Smooth muscle cell (in vitro differentiated cells): ENCODE data around the gene METTL21C. TPM values are rescaled to one million over a fixed set of nuclear protein-coding genes. Genes with fewer than 3 reads are reported as not detected.

Experiments
- DNase-seq: peaks from one replicate; lab custom pipeline; 2025; ENCODE audit not compliant: unreplicated experiment; lab: John Stamatoyannopoulos, UW
- H2AFZ ChIP-seq: fragments of 200-600 bp; sonication (generic); 2 replicates; pipeline ENCODE4 v1.6.0; 2016; ENCODE audit warnings: antibody characterized with exemption, low read depth, mild to moderate bottlenecking
- H3F3A ChIP-seq: fragments of 200-600 bp; sonication (generic); 2 replicates; pipeline ENCODE4 v1.6.0; 2017; ENCODE audit warnings: antibody characterized with exemption, low read depth
- H3K27ac ChIP-seq: fragments of 200-600 bp; sonication (generic); 2 replicates; pipeline ENCODE4 v1.5.1; 2016; ENCODE audit warnings: low read depth, mild to moderate bottlenecking
- H3K27me3 ChIP-seq: fragments of 200-600 bp; sonication (generic); 2 replicates; pipeline ENCODE4 v1.6.1; 2016; ENCODE audit warnings: low read depth, mild to moderate bottlenecking
- H3K36me3 ChIP-seq: fragments of 200-600 bp; sonication (generic); 2 replicates; pipeline ENCODE4 v1.5.1; 2016; ENCODE audit warnings: low read depth
- H3K4me1 ChIP-seq: fragments of 200-600 bp; sonication (generic); 2 replicates; pipeline ENCODE4 v1.5.1; 2016; ENCODE audit warnings: low read depth
- H3K4me2 ChIP-seq: fragments of 200-600 bp; sonication (generic); 2 replicates; pipeline ENCODE4 v1.6.0; 2016; ENCODE audit warnings: mild to moderate bottlenecking
- H3K4me3 ChIP-seq: fragments of 200-600 bp; sonication (generic); 2 replicates; pipeline ENCODE4 v1.5.1; 2016; ENCODE audit warnings: mild to moderate bottlenecking
- H3K79me2 ChIP-seq: fragments of 200-600 bp; sonication (generic); 2 replicates; pipeline ENCODE4 v1.6.0; 2016; ENCODE audit warnings: low read depth, mild to moderate bottlenecking
- H3K9ac ChIP-seq: fragments of 200-600 bp; sonication (generic); 2 replicates; pipeline ENCODE4 v1.6.0; 2016; ENCODE audit warnings: low read depth
- H3K9me3 ChIP-seq: fragments of 200-600 bp; sonication (generic); replicated peaks from 2 replicates; pipeline ENCODE4 v1.5.1; 2016; ENCODE audit warnings: low read depth
- H4K20me1 ChIP-seq: fragments of 200-600 bp; sonication (generic); 2 replicates; pipeline ENCODE4 v1.6.0; 2016; ENCODE audit warnings: low read depth
- CTCF ChIP-seq: fragments of 200-600 bp; sonication (generic); IDR thresholded peaks from 2 replicates; pipeline ENCODE4 v1.5.1; 2017; ENCODE audit warnings: borderline replicate concordance, mild to moderate bottlenecking, antibody characterized with exemption; ENCODE audit not compliant: insufficient read depth, poor library complexity, severe bottlenecking
- WGBS: methylation state at CpG from one replicate; pipeline ENCODE4 v1.1.7; 2016; ENCODE audit warnings: low lambda C conversion rate; 5-methylcytosine and 5-hydroxymethylcytosine counted together
- polyA plus RNA-seq: library from polyadenylated mRNA; unstranded; fragments of >200 nt; fragmentation: Nextera tagmentation; extraction: Ambion mirVana; gene quantifications from 2 replicates; pipeline ENCODE4 v1.2.1, GENCODE V29; 2016
- total RNA-seq: library from RNA; depleted of rRNA; stranded (reverse); fragments of >200 nt; gene quantifications from 2 replicates; pipeline ENCODE4 v1.2.3, GENCODE V29; 2014

Gene METTL21C
- total and polyA plus RNA-seq, 2 experiments from 2014 or later = not detected

- Histone ChIP-seq H3K4me2 (no peak overlapping the region), H2AFZ (no peak overlapping the region), H4K20me1 (no peaks in the 10 kb centered on the region), H3K36me3 (no peaks in the 10 kb centered on the region), H3K27ac (no peak overlapping the region), H3K4me1 (peaks cover 22% of the 10 kb centered on the region), H3F3A (no peaks in the 10 kb centered on the region), H3K9ac (no peak overlapping the region), H3K79me2 (no peaks in the 10 kb centered on the region), H3K27me3 (no peaks in the 10 kb centered on the region), H3K9me3 (no peaks in the 10 kb centered on the region), H3K4me3 (no peak overlapping the region)
- WGBS = 94% methylated on average over 4 of the region's 4 CpGs
- TF ChIP-seq CTCF = no peak
- no peak for DNase-seq
Measured at GRCh38 chr13:102690883-102691282, 4.0 kb downstream of the METTL21C start.

GRCh38 chr13:102688306-102688973, 6.4 kb downstream of the METTL21C start:
- no peaks in the 10 kb centered on the region for H4K20me1 ChIP-seq
- no peaks in the 10 kb centered on the region for H3K27me3 ChIP-seq
- H3K9ac ChIP-seq = no peak overlapping the region
- H3K27ac ChIP-seq = no peak overlapping the region
- no peaks in the 10 kb centered on the region for H3F3A ChIP-seq
- 88% methylated on average over 12 of the region's 13 CpGs for WGBS
- no peak overlapping the region for H3K4me3 ChIP-seq
- H2AFZ ChIP-seq = no peak overlapping the region
- DNase-seq = no peak
- TF ChIP-seq CTCF = no peak
- peaks cover 22% of the 10 kb centered on the region for H3K4me1 ChIP-seq
- no peak overlapping the region for H3K4me2 ChIP-seq
- H3K79me2 ChIP-seq = no peaks in the 10 kb centered on the region
- no peaks in the 10 kb centered on the region for H3K36me3 ChIP-seq
- no peaks in the 10 kb centered on the region for H3K9me3 ChIP-seq

GRCh38 chr13:102687520-102687919, 7.3 kb downstream of the METTL21C start:
- no peak for TF ChIP-seq CTCF
- H3K9ac ChIP-seq = no peak overlapping the region
- DNase-seq = no peak
- WGBS = 85% methylated on average over 7 of the region's 7 CpGs
- no peaks in the 10 kb centered on the region for H3F3A ChIP-seq
- no peaks in the 10 kb centered on the region for H4K20me1 ChIP-seq
- no peaks in the 10 kb centered on the region for H3K9me3 ChIP-seq
- no peak overlapping the region for H3K4me2 ChIP-seq
- H3K4me3 ChIP-seq = no peak overlapping the region
- H3K4me1 ChIP-seq = peaks cover 22% of the 10 kb centered on the region
- no peaks in the 10 kb centered on the region for H3K36me3 ChIP-seq
- H2AFZ ChIP-seq = no peak overlapping the region
- no peaks in the 10 kb centered on the region for H3K79me2 ChIP-seq
- H3K27me3 ChIP-seq = no peaks in the 10 kb centered on the region
- H3K27ac ChIP-seq = no peak overlapping the region

GRCh38 chr13:102686024-102686423, 8.8 kb downstream of the METTL21C start:
- no peaks in the 10 kb centered on the region for H3K79me2 ChIP-seq
- H3F3A ChIP-seq = no peaks in the 10 kb centered on the region
- no peaks in the 10 kb centered on the region for H3K27me3 ChIP-seq
- no peak for TF ChIP-seq CTCF
- no peaks in the 10 kb centered on the region for H3K36me3 ChIP-seq
- no peaks in the 10 kb centered on the region for H3K9me3 ChIP-seq
- no peak overlapping the region for H3K4me3 ChIP-seq
- H2AFZ ChIP-seq = no peak overlapping the region
- H3K27ac ChIP-seq = no peak overlapping the region
- H3K4me1 ChIP-seq = peaks cover 19% of the 10 kb centered on the region
- DNase-seq = no peak
- WGBS = 94% methylated on average over 3 of the region's 3 CpGs
- no peaks in the 10 kb centered on the region for H4K20me1 ChIP-seq
- H3K9ac ChIP-seq = no peak overlapping the region
- no peak overlapping the region for H3K4me2 ChIP-seq
